ENCODE measurements around the gene BMPR1A.
"Not testable (repeated sequence)": the region's sequence is repeated elsewhere in the genome, so short reads cannot be mapped to it uniquely, and the experiment has no call there.

BMPR1A gene

GRCh38 chr10:86941991-86942421 is 185.6 kb downstream of the BMPR1A start:
- DNase-seq (ENCODE audit: low read depth): no peak

GRCh38 chr10:86942441-86943315 is 186.3 kb downstream of the BMPR1A start:
- no peak for DNase-seq (ENCODE audit: low read depth)

GRCh38 chr10:86943316-86944030 is 187.1 kb downstream of the BMPR1A start:
- DNase-seq (ENCODE audit: low read depth): no peak

GRCh38 chr10:86944031-86944419 is 187.6 kb downstream of the BMPR1A start:
- DNase-seq (ENCODE audit: low read depth): no peak

GRCh38 chr10:86944471-86944870 is 188.1 kb downstream of the BMPR1A start:
- DNase-seq (ENCODE audit: low read depth): no peak

GRCh38 chr10:86944907-86945306 is 188.5 kb downstream of the BMPR1A start:
- no peak for DNase-seq (ENCODE audit: low read depth)

GRCh38 chr10:86945361-86946212 is 189.2 kb downstream of the BMPR1A start:
- no peak for DNase-seq (ENCODE audit: low read depth)

GRCh38 chr10:86946213-86947155 is 190.1 kb downstream of the BMPR1A start:
- DNase-seq (ENCODE audit: low read depth): no peak

GRCh38 chr10:86947806-86948205 is 191.4 kb downstream of the BMPR1A start:
- DNase-seq (ENCODE audit: low read depth): not testable (repeated sequence)

- no peak for DNase-seq (ENCODE audit: low read depth)
These were observed 193.9 kb downstream of the BMPR1A start for GRCh38 chr10:86950349-86950748.

GRCh38 chr10:86951184-86951761 is 194.9 kb downstream of the BMPR1A start:
- DNase-seq (ENCODE audit: low read depth): no peak

GRCh38 chr10:86952106-86952505 is 195.7 kb downstream of the BMPR1A start:
- no peak for DNase-seq (ENCODE audit: low read depth)

- DNase-seq (ENCODE audit: low read depth): not testable (repeated sequence)
These were observed 196.3 kb downstream of the BMPR1A start for GRCh38 chr10:86952697-86953096.

GRCh38 chr10:86953747-86954680 is 197.6 kb downstream of the BMPR1A start:
- no peak for DNase-seq (ENCODE audit: low read depth)

- DNase-seq (ENCODE audit: low read depth): no peak
These were observed 198.5 kb downstream of the BMPR1A start for GRCh38 chr10:86954681-86955500.

- DNase-seq (ENCODE audit: low read depth): no peak
These were observed 199.2 kb downstream of the BMPR1A start for GRCh38 chr10:86955501-86956194.

GRCh38 chr10:86956195-86956847 is 199.9 kb downstream of the BMPR1A start:
- DNase-seq (ENCODE audit: low read depth): no peak
